GM23248 (cell line): ENCODE measurements around the gene CMBL.

Source experiments
- EZH2 ChIP-seq: fragments of 200-600 bp; sonication (generic); IDR thresholded peaks from 2 replicates; pipeline ENCODE4 v1.6.1; 2018; ENCODE audit warnings: antibody characterized with exemption, mild to moderate bottlenecking; ENCODE audit not compliant: insufficient read depth, poor library complexity, severe bottlenecking
- EZH2phosphoT487 ChIP-seq: fragments of 200-600 bp; sonication (generic); IDR thresholded peaks from 2 replicates; pipeline ENCODE4 v1.6.1; 2018; ENCODE audit warnings: antibody characterized with exemption, moderate library complexity, mild to moderate bottlenecking, low read depth; ENCODE audit not compliant: insufficient read depth

DNA sequence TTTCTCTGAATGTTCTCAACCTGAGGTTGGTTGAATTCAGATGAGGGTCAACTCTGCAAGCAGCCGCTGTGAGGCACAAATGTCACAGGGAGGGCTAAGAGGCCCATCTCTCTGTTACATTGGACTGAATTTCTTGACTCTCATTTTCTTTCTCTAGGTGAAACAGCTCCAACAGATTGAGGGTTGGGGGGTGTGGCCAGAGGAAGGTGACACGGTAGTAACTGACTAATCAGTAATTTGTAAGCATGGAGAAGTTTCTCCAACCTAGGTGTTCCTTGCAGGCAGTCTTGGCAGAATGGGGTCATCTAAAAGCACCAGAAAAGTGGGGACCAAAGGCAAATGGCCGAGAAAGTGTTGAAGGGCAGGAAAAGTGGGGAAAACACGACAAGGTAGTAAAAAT, 40.9 kb downstream of the CMBL start:
- no peak for TF ChIP-seq EZH2
- TF ChIP-seq EZH2phosphoT487, result no peak
